H1 (cell line): Measurements from ENCODE around the gene FAM181B.

Experiments used
- ASH2L ChIP-seq: fragments of 200-600, 300-600 bp; sonication (generic); IDR thresholded peaks from one replicate; pipeline ENCODE4 v1.7.1; 2017; ENCODE audit warnings: low read length
- BACH1 ChIP-seq: IDR thresholded peaks from 2 replicates; pipeline ENCODE4 v1.6.1; 2012; ENCODE audit warnings: low read length, improper control_type of control experiment
- EZH2 ChIP-seq: fragments of 200-600 bp; sonication (generic); IDR thresholded peaks from 2 replicates; pipeline ENCODE4 v1.7.1; 2012; ENCODE audit warnings: low read depth, mild to moderate bottlenecking, moderate library complexity, low read length, inconsistent platforms; ENCODE audit not compliant: severe bottlenecking
- FOSL1 ChIP-seq: IDR thresholded peaks from 2 replicates; pipeline ENCODE4 v1.6.1; 2011; ENCODE audit warnings: mild to moderate bottlenecking, low read depth, low read length, moderate library complexity; ENCODE audit not compliant: insufficient read depth
- GTF2F1 ChIP-seq: IDR thresholded peaks from 2 replicates; pipeline ENCODE4 v1.6.1; 2012; ENCODE audit warnings: low read depth, low read length, improper control_type of control experiment, borderline replicate concordance
- JUND ChIP-seq: IDR thresholded peaks from 2 replicates; pipeline ENCODE4 v1.6.1; 2011; ENCODE audit warnings: mild to moderate bottlenecking, improper control_type of control experiment, low read length
- KDM5A ChIP-seq: fragments of 200-600 bp; IDR thresholded peaks from 2 replicates; pipeline ENCODE4 v1.7.1; 2012; ENCODE audit warnings: mild to moderate bottlenecking, low read length, inconsistent platforms, mixed read lengths
- NRF1 ChIP-seq: IDR thresholded peaks from 2 replicates; pipeline ENCODE4 v1.6.1; 2011; ENCODE audit warnings: mild to moderate bottlenecking, low read depth, low read length, improper control_type of control experiment
- POLR2A ChIP-seq, 2 experiments: IDR thresholded peaks; 1 replicate in 1 of 2; 2 replicates in 1 of 2; pipeline ENCODE4 v1.6.1; 2011; ENCODE audit warnings: low read depth in 2 of 2, low read length in 2 of 2, mild to moderate bottlenecking in 2 of 2; ENCODE audit errors: control extremely low read depth in 1 of 2
- POU5F1 ChIP-seq: IDR thresholded peaks from 2 replicates; pipeline ENCODE4 v1.6.1; 2011; ENCODE audit warnings: low read depth, mild to moderate bottlenecking, low read length, moderate library complexity
- RFX5 ChIP-seq: IDR thresholded peaks from 2 replicates; pipeline ENCODE4 v1.6.1; 2011; ENCODE audit warnings: low read depth, low read length, improper control_type of control experiment, borderline replicate concordance
- TCF12 ChIP-seq: IDR thresholded peaks from 2 replicates; pipeline ENCODE4 v1.6.1; 2011; ENCODE audit warnings: low read depth, mild to moderate bottlenecking, low read length
- ZNF274 ChIP-seq: IDR thresholded peaks from 2 replicates; pipeline ENCODE4 v1.7.0; 2012; ENCODE audit warnings: low read length, borderline replicate concordance; ENCODE audit errors: extremely low read depth
- TF ChIP-seq, protein P1 (sequence below), 3 experiments: IDR thresholded peaks; 1 replicate in 2 of 3; 2 replicates in 1 of 3; pipeline versions ENCODE4 v1.5.1 to v1.6.1; 2011; ENCODE audit warnings: low read length in 3 of 3, mild to moderate bottlenecking in 3 of 3, inconsistent platforms in 2 of 3, low read depth in 1 of 3, moderate library complexity in 1 of 3; ENCODE audit not compliant: insufficient read depth in 1 of 3; ENCODE audit errors: control extremely low read depth in 1 of 3

DNA sequence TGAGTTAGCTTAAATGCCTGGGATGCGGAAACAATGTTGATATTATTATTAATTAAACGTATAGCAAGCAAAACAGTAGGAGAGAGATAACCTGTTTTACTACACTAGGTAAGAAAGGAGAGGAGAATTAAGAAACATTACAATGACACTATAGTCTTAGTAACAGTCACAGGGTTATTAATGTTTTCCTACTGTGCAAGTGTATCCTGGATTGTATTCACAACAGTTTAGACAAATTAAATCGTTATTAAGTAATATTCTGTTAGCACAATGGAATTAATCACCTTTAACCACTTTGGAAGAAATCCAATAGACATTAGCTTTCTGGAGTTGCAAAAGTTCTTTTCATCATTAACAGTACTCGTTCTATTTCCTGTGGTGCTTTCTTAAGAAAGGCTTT, 3.4 kb downstream of the FAM181B start:
- TF ChIP-seq, protein P1, sequence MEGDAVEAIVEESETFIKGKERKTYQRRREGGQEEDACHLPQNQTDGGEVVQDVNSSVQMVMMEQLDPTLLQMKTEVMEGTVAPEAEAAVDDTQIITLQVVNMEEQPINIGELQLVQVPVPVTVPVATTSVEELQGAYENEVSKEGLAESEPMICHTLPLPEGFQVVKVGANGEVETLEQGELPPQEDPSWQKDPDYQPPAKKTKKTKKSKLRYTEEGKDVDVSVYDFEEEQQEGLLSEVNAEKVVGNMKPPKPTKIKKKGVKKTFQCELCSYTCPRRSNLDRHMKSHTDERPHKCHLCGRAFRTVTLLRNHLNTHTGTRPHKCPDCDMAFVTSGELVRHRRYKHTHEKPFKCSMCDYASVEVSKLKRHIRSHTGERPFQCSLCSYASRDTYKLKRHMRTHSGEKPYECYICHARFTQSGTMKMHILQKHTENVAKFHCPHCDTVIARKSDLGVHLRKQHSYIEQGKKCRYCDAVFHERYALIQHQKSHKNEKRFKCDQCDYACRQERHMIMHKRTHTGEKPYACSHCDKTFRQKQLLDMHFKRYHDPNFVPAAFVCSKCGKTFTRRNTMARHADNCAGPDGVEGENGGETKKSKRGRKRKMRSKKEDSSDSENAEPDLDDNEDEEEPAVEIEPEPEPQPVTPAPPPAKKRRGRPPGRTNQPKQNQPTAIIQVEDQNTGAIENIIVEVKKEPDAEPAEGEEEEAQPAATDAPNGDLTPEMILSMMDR (IDR thresholded peaks at IDR 0.05; ENCODE audit: control extremely low read depth in 1 of 3, insufficient read depth in 1 of 3, low read depth in 1 of 3, low read length in 3 of 3) = no peak
- TF ChIP-seq ASH2L (no peak), RFX5 (no peak), BACH1 (no peak), POU5F1 (no peak), FOSL1 (no peak), EZH2 (no peak), ZNF274 (no peak), KDM5A (no peak), TCF12 (no peak), GTF2F1 (no peak), NRF1 (no peak), JUND (no peak), POLR2A (IDR thresholded peaks at IDR 0.05; ENCODE audit: control extremely low read depth in 1 of 2, low read depth in 2 of 2, low read length in 2 of 2) (no peak)
